GM21390 (cell line): ENCODE data around the gene TMEM138.

Experiments
- ATAC-seq: cut with Tn5 transposase; IDR thresholded peaks from one replicate; pipeline ENCODE4 v1.9.1; 2021; ENCODE audit not compliant: unreplicated experiment

TMEM138 gene

DNA sequence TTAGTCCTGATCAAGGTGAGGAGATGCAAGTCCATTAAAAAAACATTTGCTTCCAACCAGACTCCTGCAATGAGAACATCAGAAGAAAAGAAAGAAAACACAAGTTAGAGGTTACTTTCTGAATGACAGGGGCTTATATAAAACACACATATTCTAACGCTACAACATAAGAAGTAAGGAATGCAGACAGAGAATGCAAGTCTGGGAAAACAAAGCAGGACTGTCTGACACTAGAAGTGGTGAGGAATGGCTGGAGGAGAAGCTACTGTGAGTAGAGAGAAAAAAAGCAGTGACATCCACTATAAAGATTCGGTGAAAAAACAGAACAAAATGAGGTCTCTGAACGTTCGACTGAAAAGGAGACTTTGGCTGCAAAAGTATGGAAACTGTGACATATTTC lies 42.5 kb downstream of the TMEM138 start:
- ATAC-seq = no peak

DNA sequence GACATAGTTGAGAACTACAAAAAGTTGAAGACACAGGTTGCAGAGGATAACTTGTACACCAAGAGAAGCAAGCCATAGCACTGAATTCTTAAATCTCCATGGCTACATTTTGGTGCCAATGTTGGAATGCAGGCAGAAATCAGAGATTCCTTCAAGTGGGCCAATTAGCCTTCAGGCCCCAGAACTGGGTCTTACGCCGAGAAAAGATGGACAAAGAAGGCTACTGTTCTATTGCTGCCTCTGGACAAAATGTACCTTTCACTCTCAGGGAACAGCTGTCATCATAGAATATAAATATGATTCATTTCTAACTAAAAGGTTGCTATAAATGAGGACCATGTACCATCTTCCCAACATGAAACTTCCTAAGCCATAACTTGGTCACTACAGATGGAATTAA lies 43.9 kb downstream of the TMEM138 start:
- no peak for ATAC-seq

GRCh38 chr11:61406991-61407728 lies 45.0 kb downstream of the TMEM138 start:
- no peak for ATAC-seq

DNA sequence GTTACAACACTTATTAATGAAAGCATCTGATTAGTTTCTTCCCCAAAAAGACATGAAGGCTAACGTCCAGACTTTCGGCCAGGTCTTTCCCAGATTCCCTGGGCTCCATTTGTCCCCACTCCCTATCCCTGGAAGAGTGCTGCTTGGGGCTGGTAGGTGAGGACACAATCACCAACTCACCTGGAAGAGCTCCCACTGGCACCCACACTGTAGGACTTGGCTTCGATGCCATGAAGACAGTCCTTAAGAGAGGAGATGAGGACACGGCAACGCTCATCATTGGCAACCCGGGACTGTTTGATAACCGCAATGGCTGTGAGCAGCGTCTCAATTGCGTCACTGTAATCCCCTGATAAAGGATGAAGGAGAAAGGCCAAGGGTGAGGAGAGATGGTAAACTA lies 49.4 kb downstream of the TMEM138 start:
- no peak for ATAC-seq

- ATAC-seq = no peak
These were observed 51.3 kb downstream of the TMEM138 start for GRCh38 chr11:61413496-61413895.

- no peak for ATAC-seq
These were observed 52.4 kb downstream of the TMEM138 start for GRCh38 chr11:61414547-61414946.

GRCh38 chr11:61415381-61415780 lies 53.2 kb downstream of the TMEM138 start:
- no peak for ATAC-seq

- no peak for ATAC-seq
These were observed 54.8 kb downstream of the TMEM138 start for GRCh38 chr11:61416941-61417340.

DNA sequence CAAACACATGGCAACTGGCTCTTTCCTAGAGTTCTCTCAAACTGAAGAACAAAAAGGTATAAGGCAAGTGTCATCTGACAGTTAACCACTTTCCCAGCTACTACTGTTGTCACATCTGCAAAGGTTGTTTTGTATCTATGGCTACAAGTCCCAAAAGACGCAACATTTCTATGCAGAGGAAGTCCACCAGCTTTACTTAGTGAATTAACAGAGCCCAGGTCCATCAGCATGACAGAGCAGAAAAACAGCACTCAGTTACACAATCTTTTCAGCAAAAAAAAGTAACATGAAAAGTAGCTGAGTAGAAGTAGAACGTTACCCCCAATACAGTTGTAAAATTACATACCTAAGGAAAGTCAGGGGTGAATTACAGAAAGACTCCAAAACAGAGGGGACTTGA lies 55.5 kb downstream of the TMEM138 start:
- no peak for ATAC-seq

GRCh38 chr11:61418136-61418535 lies 56.0 kb downstream of the TMEM138 start:
- ATAC-seq = no peak
